ENCODE results near the gene EPHB1.

- TF ChIP-seq EZH2 (IDR thresholded peaks at IDR 0.05; ENCODE audit: insufficient read depth, poor library complexity, severe bottlenecking) (no peak), EZH2phosphoT487 (IDR thresholded peaks at IDR 0.05; ENCODE audit: insufficient read depth, low read depth) (no peak)
Measured at GRCh38 chr3:135218782-135219181, 423.7 kb downstream of the EPHB1 start.
